SU-DHL-6 (cell line): ENCODE data around the gene NXPH3.

Source experiments
- CTCF ChIP-seq: fragments of 200-600 bp; sonication (generic); IDR thresholded peaks from one replicate; pipeline ENCODE4 v1.5.1; 2017; ENCODE audit warnings: antibody characterized with exemption, mild to moderate bottlenecking, low read length, moderate library complexity; ENCODE audit not compliant: insufficient read depth, poor library complexity, severe bottlenecking
- EZH2phosphoT487 ChIP-seq: fragments of 200-600 bp; sonication (generic), shearing (Covaris generic); conservative IDR thresholded peaks from 2 replicates; pipeline ENCODE4 v1.6.1; 2018; ENCODE audit warnings: mild to moderate bottlenecking, antibody characterized with exemption, low read length, moderate library complexity, mixed read lengths

DNA sequence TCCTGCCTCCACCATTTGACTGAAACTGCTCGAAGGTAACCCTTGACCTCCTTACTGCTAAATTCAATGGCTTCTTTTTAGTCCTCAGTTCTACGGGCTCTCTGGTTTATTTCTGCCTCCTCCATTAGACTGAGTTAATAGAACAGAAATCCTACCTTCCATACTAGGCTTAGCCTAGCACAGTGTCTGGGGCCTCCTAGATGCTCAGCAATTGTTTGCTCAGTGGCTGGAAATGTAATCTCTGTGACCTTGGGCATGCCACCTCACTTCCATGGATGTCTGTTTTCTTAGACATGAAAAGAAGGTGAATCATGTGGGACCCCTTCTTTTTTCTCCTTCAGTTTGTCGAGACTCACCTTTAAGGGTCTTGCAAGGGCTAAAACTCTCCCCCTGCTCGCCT is 19.7 kb downstream of the NXPH3 start:
- TF ChIP-seq CTCF (no peak), EZH2phosphoT487 (no peak)
